Common myeloid progenitor, CD34-positive (primary cell): ENCODE results near the gene CHEK2.
A peak's percentile ranks its signal among the peaks of the same experiment; 100 is the strongest.
"Not testable (repeated sequence)": the region's sequence is repeated elsewhere in the genome, so short reads cannot be mapped to it uniquely, and the experiment has no call there.

Source experiments
- CTCF ChIA-PET: fragments of 350-600 bp; sonication (Branson Sonifier 250); formaldehyde crosslinking; loops from one replicate; lab custom pipeline; 2021; ENCODE audit warnings: antibody characterized with exemption; lab: Charles Lee
- POLR2A ChIA-PET: fragments of 350-600 bp; sonication (Branson Sonifier 250); formaldehyde crosslinking; loops from one replicate; lab custom pipeline; 2021; ENCODE audit warnings: antibody characterized with exemption; lab: Charles Lee
- DNase-seq, 3 donors: peaks; one replicate each; pipeline versions ENCODE4 v3.0.0 to v3.0.0-alpha.2; 2013
- H3K27ac ChIP-seq, 2 experiments: 1 replicate in 1 of 2; 2 replicates in 1 of 2; pipeline ENCODE4 v1.7.0; 2013; ENCODE audit warnings: inconsistent platforms in 2 of 2, low read length in 2 of 2, mild to moderate bottlenecking in 2 of 2, low read depth in 1 of 2, moderate library complexity in 1 of 2; ENCODE audit not compliant: severe bottlenecking in 2 of 2, insufficient read depth in 1 of 2, poor library complexity in 1 of 2
- H3K27me3 ChIP-seq, 5 experiments: replicated peaks in 2 of 5; 1 replicate in 3 of 5; 2 replicates in 2 of 5; pipeline versions ENCODE4 v1.6.1 to v1.7.0; 2013; ENCODE audit warnings: low read length in 4 of 5, mild to moderate bottlenecking in 2 of 5, moderate library complexity in 2 of 5, inconsistent platforms in 1 of 5; ENCODE audit not compliant: insufficient read depth in 5 of 5, control insufficient read depth in 4 of 5
- H3K36me3 ChIP-seq, 4 experiments: 1 replicate in 2 of 4; 2 replicates in 2 of 4; pipeline versions ENCODE4 v1.6.1 to v1.7.0; 2013; ENCODE audit warnings: low read length in 3 of 4, control low read depth in 1 of 4, mild to moderate bottlenecking in 1 of 4; ENCODE audit not compliant: control insufficient read depth in 4 of 4, insufficient read depth in 4 of 4
- H3K4me1 ChIP-seq, 4 experiments: 1 replicate in 3 of 4; 2 replicates in 1 of 4; pipeline versions ENCODE4 v1.6.1 to v1.7.1; 2013; ENCODE audit warnings: low read length in 3 of 4, mild to moderate bottlenecking in 3 of 4, control low read depth in 1 of 4, inconsistent platforms in 1 of 4, moderate library complexity in 1 of 4; ENCODE audit not compliant: control insufficient read depth in 4 of 4, insufficient read depth in 4 of 4; ENCODE audit errors: control extremely low read depth in 1 of 4
- H3K4me3 ChIP-seq, 7 experiments: 1 replicate in 4 of 7; 2 replicates in 3 of 7; pipeline versions ENCODE4 v1.5.1 to v1.7.0; 2013; ENCODE audit warnings: mild to moderate bottlenecking in 7 of 7, low read length in 6 of 7, moderate library complexity in 6 of 7, inconsistent platforms in 2 of 7, low read depth in 2 of 7, control low read depth in 1 of 7; ENCODE audit not compliant: insufficient read depth in 4 of 7, control insufficient read depth in 1 of 7; ENCODE audit errors: extremely low read depth in 1 of 7
- H3K9me3 ChIP-seq, 5 experiments: 1 replicate in 4 of 5; 2 replicates in 1 of 5; pipeline versions ENCODE4 v1.6.1 to v1.7.1; 2013; ENCODE audit warnings: low read length in 4 of 5, mild to moderate bottlenecking in 2 of 5, inconsistent platforms in 1 of 5, low read depth in 1 of 5, moderate library complexity in 1 of 5; ENCODE audit not compliant: control insufficient read depth in 4 of 5, insufficient read depth in 2 of 5; ENCODE audit errors: control extremely low read depth in 1 of 5
- WGBS: methylation state at CpG from one replicate; pipeline ENCODE4 v1.1.5; 2013; ENCODE audit not compliant: insufficient coverage; 5-methylcytosine and 5-hydroxymethylcytosine counted together

Gene CHEK2

GRCh38 chr22:28742562-28742962, 942 bp upstream of the CHEK2 start:
- Histone ChIP-seq H3K36me3 (peaks cover 7 to 35% (median 34%) of the 10 kb centered on the region in 4 experiments), H3K27ac (peak overlapping the region; percentile 15 to 83), H3K4me1 (peaks cover 8 to 32% (median 15%) of the 10 kb centered on the region in 4 experiments), H3K9me3 (no peaks in the 10 kb centered on the region), H3K27me3 (no peaks in the 10 kb centered on the region), H3K4me3 (peak overlapping the region; percentile 82 to 97 (median 97))
- WGBS, result 3% methylated on average over 10 of the region's 10 CpGs
- no peak for DNase-seq
- ChIA-PET POLR2A (no interaction called here), CTCF (no interaction called here)

GRCh38 chr22:28741200-28741784, 328 bp downstream of the CHEK2 start:
- CTCF ChIA-PET, result no interaction called here
- Histone ChIP-seq H3K4me1 (peaks cover 8 to 32% (median 15%) of the 10 kb centered on the region in 4 experiments), H3K27me3 (no peaks in the 10 kb centered on the region), H3K27ac (peak overlapping the region; percentile 12 to 83), H3K36me3 (peaks cover 3 to 30% (median 24%) of the 10 kb centered on the region in 4 experiments), H3K9me3 (no peaks in the 10 kb centered on the region), H3K4me3 (peak overlapping the region; percentile 82 to 97 (median 97))
- POLR2A ChIA-PET, result interaction anchor here (1.2 kb wide), 1 partner anchor 31 kb away, joined by 4 read pairs; the partner anchor contains the start of gene CCDC117
- 9% methylated on average over 6 of the region's 18 CpGs for WGBS
- no peak for DNase-seq

GRCh38 chr22:28738876-28739275, 2.7 kb downstream of the CHEK2 start:
- POLR2A ChIA-PET, H3K27me3 ChIP-seq, DNase-seq, H3K4me3 ChIP-seq, H3K9me3 ChIP-seq, CTCF ChIA-PET, H3K27ac ChIP-seq: not testable (repeated sequence)
- Histone ChIP-seq H3K36me3 (peaks cover 5 to 19% (median 12%) of the 10 kb centered on the region in 4 experiments), H3K4me1 (peaks cover 8 to 31% (median 15%) of the 10 kb centered on the region in 4 experiments)
- 100% methylated on average over 7 of the region's 8 CpGs for WGBS

- DNase-seq, result no peak
- 100% methylated on average over 2 of the region's 3 CpGs for WGBS
- Histone ChIP-seq H3K9me3 (no peaks in the 10 kb centered on the region), H3K27me3 (no peaks in the 10 kb centered on the region), H3K36me3 (peaks cover 11 to 20% (median 17%) of the 10 kb centered on the region in 4 experiments), H3K4me3 (no peak overlapping the region), H3K27ac (no peak overlapping the region), H3K4me1 (peaks cover under 1 to 19% (median 7%) of the 10 kb centered on the region in 4 experiments)
- ChIA-PET CTCF (no interaction called here), POLR2A (no interaction called here)
Observed at GRCh38 chr22:28737701-28738100, 3.9 kb downstream of the CHEK2 start.

- Histone ChIP-seq H3K4me1 (peaks cover 0 to 13% (median 6%) of the 10 kb centered on the region in 4 experiments), H3K9me3 (no peaks in the 10 kb centered on the region), H3K36me3 (peaks cover 11 to 24% (median 20%) of the 10 kb centered on the region in 4 experiments), H3K27ac (no peak overlapping the region), H3K27me3 (no peaks in the 10 kb centered on the region), H3K4me3 (no peak overlapping the region)
- ChIA-PET CTCF (no interaction called here), POLR2A (no interaction called here)
- WGBS, result 100% methylated on average over 3 of the region's 7 CpGs
- DNase-seq, result peak in 1 of 3 donors; percentile 26
Observed at GRCh38 chr22:28736301-28737155, 5.1 kb downstream of the CHEK2 start.

- POLR2A ChIA-PET, result interaction anchor here (0.6 kb wide), 1 partner anchor 469 kb away, joined by 7 read pairs; no protein-coding TSS in a partner anchor
- Histone ChIP-seq H3K36me3 (peaks cover 11 to 25% (median 22%) of the 10 kb centered on the region in 4 experiments), H3K4me1 (no peaks in the 10 kb centered on the region), H3K27me3 (no peaks in the 10 kb centered on the region), H3K27ac (no peak overlapping the region), H3K4me3 (no peak overlapping the region), H3K9me3 (no peaks in the 10 kb centered on the region)
- DNase-seq, result no peak
- CTCF ChIA-PET, result interaction anchor here (0.9 kb wide), 1 partner anchor 29 kb away, joined by 3 read pairs; no protein-coding TSS in a partner anchor
- WGBS, result 100% methylated on average over 4 of the region's 6 CpGs
Observed at GRCh38 chr22:28734393-28734792, 7.2 kb downstream of the CHEK2 start.
